Lower leg skin (tissue), 3 donors: Measurements from ENCODE around the gene C4orf50.

Experiments used
- POLR2A ChIP-seq, 2 donors: fragments of 450-650 bp; IDR thresholded peaks; one replicate each; pipeline ENCODE4 v1.6.1; 2016 to 2017; ENCODE audit warnings: antibody characterized with exemption in 2 of 2, mild to moderate bottlenecking in 1 of 2, moderate library complexity in 1 of 2
- TF ChIP-seq, protein P1 (sequence below), 3 donors: fragments of 450-650 bp; IDR thresholded peaks; one replicate each; pipeline ENCODE4 v1.5.1; 2016; ENCODE audit warnings: antibody characterized with exemption in 3 of 3, mild to moderate bottlenecking in 3 of 3, moderate library complexity in 2 of 3

DNA sequence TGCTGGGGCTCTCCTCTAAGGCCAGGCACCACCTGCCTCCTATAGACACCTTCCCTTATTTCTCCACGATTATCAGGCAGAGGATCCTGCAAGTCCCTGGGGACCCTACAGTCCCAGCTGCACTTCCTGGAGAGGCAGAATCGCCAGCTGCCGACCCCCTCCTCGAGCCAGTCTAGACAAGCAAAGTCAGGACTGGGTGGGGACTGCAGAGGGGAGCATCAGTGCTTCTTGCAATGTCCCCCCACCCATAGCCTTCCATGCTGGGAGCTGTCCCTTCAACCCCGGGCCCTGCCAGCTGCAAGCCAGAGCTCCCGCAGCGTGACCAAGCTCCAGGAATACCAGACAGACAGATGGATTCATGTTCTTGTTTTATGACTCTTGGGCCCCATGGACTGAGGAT, 124.0 kb downstream of the C4orf50 start:
- TF ChIP-seq, protein P1, sequence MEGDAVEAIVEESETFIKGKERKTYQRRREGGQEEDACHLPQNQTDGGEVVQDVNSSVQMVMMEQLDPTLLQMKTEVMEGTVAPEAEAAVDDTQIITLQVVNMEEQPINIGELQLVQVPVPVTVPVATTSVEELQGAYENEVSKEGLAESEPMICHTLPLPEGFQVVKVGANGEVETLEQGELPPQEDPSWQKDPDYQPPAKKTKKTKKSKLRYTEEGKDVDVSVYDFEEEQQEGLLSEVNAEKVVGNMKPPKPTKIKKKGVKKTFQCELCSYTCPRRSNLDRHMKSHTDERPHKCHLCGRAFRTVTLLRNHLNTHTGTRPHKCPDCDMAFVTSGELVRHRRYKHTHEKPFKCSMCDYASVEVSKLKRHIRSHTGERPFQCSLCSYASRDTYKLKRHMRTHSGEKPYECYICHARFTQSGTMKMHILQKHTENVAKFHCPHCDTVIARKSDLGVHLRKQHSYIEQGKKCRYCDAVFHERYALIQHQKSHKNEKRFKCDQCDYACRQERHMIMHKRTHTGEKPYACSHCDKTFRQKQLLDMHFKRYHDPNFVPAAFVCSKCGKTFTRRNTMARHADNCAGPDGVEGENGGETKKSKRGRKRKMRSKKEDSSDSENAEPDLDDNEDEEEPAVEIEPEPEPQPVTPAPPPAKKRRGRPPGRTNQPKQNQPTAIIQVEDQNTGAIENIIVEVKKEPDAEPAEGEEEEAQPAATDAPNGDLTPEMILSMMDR (IDR thresholded peaks at IDR 0.05) = no peak
- no peak for TF ChIP-seq POLR2A (IDR thresholded peaks at IDR 0.05)
